PC-9 (cell line): ENCODE data around the gene COL4A3.

ENCODE experiments used
- CTCF ChIP-seq: fragments of 200-600 bp; sonication (generic); conservative IDR thresholded peaks from 2 replicates; pipeline ENCODE4 v1.6.1; 2017; ENCODE audit warnings: mixed run types, antibody characterized with exemption, mild to moderate bottlenecking, moderate library complexity
- EZH2 ChIP-seq: fragments of 200-600 bp; sonication (generic); IDR thresholded peaks from 2 replicates; pipeline ENCODE4 v1.8.0; 2017; ENCODE audit warnings: antibody characterized with exemption, low read depth

- TF ChIP-seq CTCF: no peak
- TF ChIP-seq EZH2: no peak
Measured at GRCh38 chr2:227188292-227188691, 23.9 kb downstream of the COL4A3 start.
